Endothelial cell of umbilical vein (primary cell): Measurements from ENCODE around the gene HYLS1. TPM values are rescaled to one million over a fixed set of nuclear protein-coding genes. Genes with fewer than 3 reads are reported as not detected.

ENCODE experiments used
- BruUV-seq: library from RNA; stranded (reverse); fragments of 400-500 nt; replicated peaks from 2 replicates; lab custom pipeline; 2021; lab: Mats Ljungman, UMichigan
- CTCF ChIA-PET: fragments of 300-600, 350-600 bp; sonication (Branson Sonifier 250); formaldehyde crosslinking; loops from one replicate; lab custom pipeline; 2021; ENCODE audit warnings: antibody characterized with exemption, inconsistent platforms; lab: Charles Lee
- POLR2A ChIA-PET: fragments of 300-600, 350-600 bp; sonication (Branson Sonifier 250); formaldehyde crosslinking; loops from one replicate; lab custom pipeline; 2021; ENCODE audit warnings: antibody characterized with exemption, inconsistent platforms; lab: Charles Lee
- DNase-seq: peaks from one replicate; pipeline ENCODE4 v3.0.0-alpha.2; 2011; ENCODE audit warnings: low read depth, low spot score
- FAIRE-seq: peaks from 2 replicates; lab custom pipeline; 2011; peaks lifted over from hg19 to GRCh38; lab: Jason Lieb, UNC
- H2AFZ ChIP-seq: 2 replicates; pipeline ENCODE4 v1.6.0; 2012; ENCODE audit warnings: low read depth, low read length, control low read depth, inconsistent platforms
- H3K27ac ChIP-seq: 2 replicates; pipeline ENCODE4 v1.5.1; 2011; ENCODE audit warnings: low read depth, mild to moderate bottlenecking, control low read depth, low read length, moderate library complexity; ENCODE audit not compliant: insufficient read depth
- H3K27me3 ChIP-seq, 2 experiments: 2 replicates each; pipeline versions ENCODE4 v1.6.0 to v1.6.1; 2011; ENCODE audit warnings: low read length in 2 of 2, mixed read lengths in 1 of 2; ENCODE audit not compliant: control insufficient read depth in 2 of 2, insufficient read depth in 2 of 2
- H3K36me3 ChIP-seq, 2 experiments: 2 replicates in 1 of 2; 3 replicates in 1 of 2; pipeline ENCODE4 v1.5.1; 2011; ENCODE audit warnings: low read length in 2 of 2, mild to moderate bottlenecking in 1 of 2, moderate library complexity in 1 of 2; ENCODE audit not compliant: control insufficient read depth in 2 of 2, insufficient read depth in 2 of 2; ENCODE audit errors: extremely low read depth in 1 of 2
- H3K4me1 ChIP-seq: 3 replicates; pipeline ENCODE4 v1.5.1; 2011; ENCODE audit warnings: mild to moderate bottlenecking, low read length; ENCODE audit not compliant: control insufficient read depth, insufficient read depth; ENCODE audit errors: extremely low read depth
- H3K4me2 ChIP-seq: 2 replicates; pipeline ENCODE4 v1.6.1; 2011; ENCODE audit warnings: low read length, control low read depth, mixed read lengths; ENCODE audit not compliant: insufficient read depth
- H3K4me3 ChIP-seq, 3 experiments: fragments of 200-600 bp in 1 of 3; sonication (generic), shearing (Covaris generic) in 1 of 3; replicated peaks in 1 of 3; 2 replicates each; pipeline ENCODE4 v1.5.1; 2011 to 2016; ENCODE audit warnings: control low read depth in 3 of 3, low read length in 3 of 3, mild to moderate bottlenecking in 2 of 3, inconsistent platforms in 1 of 3, low read depth in 1 of 3, moderate library complexity in 1 of 3; ENCODE audit not compliant: insufficient read depth in 1 of 3
- H3K79me2 ChIP-seq: 2 replicates; pipeline ENCODE4 v1.6.0; 2012; ENCODE audit warnings: low read length, inconsistent platforms; ENCODE audit not compliant: control insufficient read depth, insufficient read depth
- H3K9ac ChIP-seq: replicated peaks from 2 replicates; pipeline ENCODE3; 2011; ENCODE audit warnings: low read length, control low read depth; ENCODE audit not compliant: insufficient read depth; ENCODE audit errors: extremely low read depth
- H3K9me1 ChIP-seq: replicated peaks from 3 replicates; pipeline ENCODE4 v1.6.0; 2011; ENCODE audit warnings: mild to moderate bottlenecking, low read length; ENCODE audit not compliant: control insufficient read depth, insufficient read depth; ENCODE audit errors: extremely low read depth
- H3K9me3 ChIP-seq: replicated peaks from 2 replicates; pipeline ENCODE4 v1.5.1; 2012; ENCODE audit warnings: low read length, inconsistent platforms; ENCODE audit not compliant: control insufficient read depth, insufficient read depth
- H4K20me1 ChIP-seq: replicated peaks from 2 replicates; pipeline ENCODE3; 2011; ENCODE audit warnings: mild to moderate bottlenecking, low read length; ENCODE audit not compliant: control insufficient read depth, insufficient read depth; ENCODE audit errors: extremely low read depth
- EZH2 ChIP-seq: IDR thresholded peaks from 2 replicates; pipeline ENCODE4 v1.6.1; 2012; ENCODE audit warnings: borderline replicate concordance, low read depth, mild to moderate bottlenecking, moderate library complexity, low read length, inconsistent platforms; ENCODE audit not compliant: severe bottlenecking
- FOS ChIP-seq: IDR thresholded peaks from 2 replicates; pipeline ENCODE4 v1.6.1; 2011; ENCODE audit warnings: mild to moderate bottlenecking, low read length, moderate library complexity, borderline replicate concordance; ENCODE audit not compliant: insufficient read depth
- GATA2 ChIP-seq: IDR thresholded peaks from 2 replicates; pipeline ENCODE4 v1.7.0; 2011; ENCODE audit warnings: low read depth, mild to moderate bottlenecking, moderate library complexity, mixed read lengths, low read length; ENCODE audit not compliant: insufficient read length, insufficient read depth
- JUN ChIP-seq: IDR thresholded peaks from 2 replicates; pipeline ENCODE4 v1.6.1; 2011; ENCODE audit warnings: borderline replicate concordance, low read depth; ENCODE audit not compliant: insufficient read length, insufficient read depth
- MYC ChIP-seq: IDR thresholded peaks from one replicate; pipeline ENCODE4 v1.6.1; 2011; ENCODE audit warnings: mild to moderate bottlenecking, low read depth, low read length
- POLR2A ChIP-seq: IDR thresholded peaks from 2 replicates; pipeline ENCODE4 v1.6.1; 2012; ENCODE audit warnings: low read depth, mild to moderate bottlenecking, control low read depth, low read length
- POLR2AphosphoS5 ChIP-seq: IDR thresholded peaks from 2 replicates; pipeline ENCODE4 v1.6.1; 2012; ENCODE audit warnings: low read depth, mild to moderate bottlenecking, control low read depth, low read length, moderate library complexity; ENCODE audit not compliant: insufficient read depth
- dilution Hi-C: fragments of 300-500 bp; cut with MboI; formaldehyde crosslinking; loops from one replicate; pipeline ENCODE4 v1.15.0; 2019; ENCODE audit warnings: low sequenced_read_pairs; ENCODE audit not compliant: extremely low pct_ligation_motif_present
- intact Hi-C: fragments of 100-400 bp; cut with micrococcal nuclease; formaldehyde crosslinking; loops from one replicate; pipeline ENCODE4 v1.10.0; 2022
- polyA plus RNA-seq, 4 experiments: library from polyadenylated mRNA; depleted of rRNA in 3 of 4; stranded (reverse) in 3 of 4; unstranded in 1 of 4; fragments of >200 nt; gene quantifications; 2 replicates each; pipeline versions ENCODE4 v1.2.1 to v1.2.3, GENCODE V29; 2011 to 2012; ENCODE audit warnings: missing spikeins in 1 of 4
- total RNA-seq: library from RNA; stranded (reverse); gene quantifications from 2 replicates; pipeline ENCODE4 v1.2.3, GENCODE V29; 2021
- TF ChIP-seq, protein P1 (sequence below): IDR thresholded peaks from 2 replicates; pipeline ENCODE4 v1.6.1; 2011; ENCODE audit not compliant: insufficient read depth, insufficient read length
- TF ChIP-seq, protein P2 (sequence below), 2 donors: IDR thresholded peaks; 1 replicate in 1 of 2; 2 replicates in 1 of 2; pipeline ENCODE4 v1.5.1; 2011; ENCODE audit warnings: low read length in 2 of 2, mild to moderate bottlenecking in 2 of 2, moderate library complexity in 2 of 2, control low read depth in 1 of 2, inconsistent platforms in 1 of 2, low read depth in 1 of 2; ENCODE audit not compliant: insufficient read depth in 1 of 2; ENCODE audit errors: extremely low read depth in 1 of 2

Gene HYLS1
- total and polyA plus RNA-seq, 2 donors (not counting 3 experiments of a cell fraction or from before 2014, with no cell fraction given): 4.7 to 12.6 TPM

DNA sequence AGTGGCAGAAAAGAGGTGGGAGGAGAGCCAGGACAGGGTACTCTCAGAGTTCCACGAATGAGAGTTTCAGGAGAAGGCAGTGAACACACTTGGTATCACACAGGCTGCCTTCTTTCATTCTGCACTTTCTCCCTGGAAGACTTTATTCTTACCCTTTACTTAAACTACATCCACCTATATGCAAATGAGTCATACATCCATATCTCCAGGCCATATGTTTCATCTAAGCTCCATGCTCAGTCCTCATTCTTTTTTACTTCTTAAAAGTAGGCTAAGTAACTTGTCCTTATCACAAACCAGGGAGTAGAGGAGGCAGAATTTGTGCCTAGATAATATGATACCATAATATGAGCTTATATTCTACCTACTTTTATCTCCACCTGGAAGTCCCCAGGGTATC lies 6.2 kb upstream of the HYLS1 start:
- FAIRE-seq (no peak), DNase-seq (no peak)
- Histone ChIP-seq H3K4me2 (no peak overlapping the region), H3K9ac (no peak overlapping the region), H3K4me3 (no peak overlapping the region), H3K27me3 (no peaks in the 10 kb centered on the region), H3K36me3 (no peaks in the 10 kb centered on the region), H4K20me1 (no peaks in the 10 kb centered on the region), H3K4me1 (peaks cover 5% of the 10 kb centered on the region), H3K79me2 (no peaks in the 10 kb centered on the region), H3K27ac (no peak overlapping the region), H3K9me1 (no peaks in the 10 kb centered on the region), H3K9me3 (no peaks in the 10 kb centered on the region), H2AFZ (no peak overlapping the region)
- TF ChIP-seq JUN (no peak), FOS (no peak), POLR2AphosphoS5 (no peak), POLR2A (no peak), GATA2 (no peak), EZH2 (no peak), MYC (no peak)
- TF ChIP-seq, protein P1, sequence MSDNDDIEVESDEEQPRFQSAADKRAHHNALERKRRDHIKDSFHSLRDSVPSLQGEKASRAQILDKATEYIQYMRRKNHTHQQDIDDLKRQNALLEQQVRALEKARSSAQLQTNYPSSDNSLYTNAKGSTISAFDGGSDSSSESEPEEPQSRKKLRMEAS: no peak
- TF ChIP-seq, protein P2, sequence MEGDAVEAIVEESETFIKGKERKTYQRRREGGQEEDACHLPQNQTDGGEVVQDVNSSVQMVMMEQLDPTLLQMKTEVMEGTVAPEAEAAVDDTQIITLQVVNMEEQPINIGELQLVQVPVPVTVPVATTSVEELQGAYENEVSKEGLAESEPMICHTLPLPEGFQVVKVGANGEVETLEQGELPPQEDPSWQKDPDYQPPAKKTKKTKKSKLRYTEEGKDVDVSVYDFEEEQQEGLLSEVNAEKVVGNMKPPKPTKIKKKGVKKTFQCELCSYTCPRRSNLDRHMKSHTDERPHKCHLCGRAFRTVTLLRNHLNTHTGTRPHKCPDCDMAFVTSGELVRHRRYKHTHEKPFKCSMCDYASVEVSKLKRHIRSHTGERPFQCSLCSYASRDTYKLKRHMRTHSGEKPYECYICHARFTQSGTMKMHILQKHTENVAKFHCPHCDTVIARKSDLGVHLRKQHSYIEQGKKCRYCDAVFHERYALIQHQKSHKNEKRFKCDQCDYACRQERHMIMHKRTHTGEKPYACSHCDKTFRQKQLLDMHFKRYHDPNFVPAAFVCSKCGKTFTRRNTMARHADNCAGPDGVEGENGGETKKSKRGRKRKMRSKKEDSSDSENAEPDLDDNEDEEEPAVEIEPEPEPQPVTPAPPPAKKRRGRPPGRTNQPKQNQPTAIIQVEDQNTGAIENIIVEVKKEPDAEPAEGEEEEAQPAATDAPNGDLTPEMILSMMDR (IDR thresholded peaks at IDR 0.05; ENCODE audit: extremely low read depth in 1 of 2, insufficient read depth in 1 of 2, low read depth in 1 of 2, low read length in 2 of 2): no peak
- intact Hi-C loops: no loop called here
- no TSS peak for BruUV-seq
- dilution Hi-C loops: no loop called here
- ChIA-PET CTCF (interaction anchor here (1.6 to 1.7 kb wide), 2 partner anchors 22 to 254 kb away, joined by 3 read pairs; partner anchors contain the start of gene PUS3), POLR2A (no interaction called here)
